ENCODE measurements around the gene AMBP.

AMBP gene

DNA sequence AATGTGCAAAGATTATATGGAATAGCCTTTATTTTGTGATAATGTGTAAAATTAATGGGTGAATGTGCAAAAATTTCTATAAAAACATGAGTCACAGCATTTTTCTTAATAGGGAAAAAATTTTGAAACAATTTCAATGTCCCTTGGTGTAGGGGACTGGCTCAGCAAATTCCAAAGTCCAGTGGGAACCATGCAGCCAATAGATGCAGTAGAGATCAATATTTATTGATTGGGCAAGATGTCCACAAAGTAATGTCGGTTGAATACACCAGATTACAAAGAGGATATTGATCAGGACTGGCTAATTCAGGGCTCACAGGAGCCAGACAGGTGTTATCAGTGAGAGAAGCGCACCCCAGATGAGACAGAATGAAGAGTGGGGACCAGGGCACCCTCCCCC, 62.5 kb downstream of the AMBP start:
- FAIRE-seq: no peak

DNA sequence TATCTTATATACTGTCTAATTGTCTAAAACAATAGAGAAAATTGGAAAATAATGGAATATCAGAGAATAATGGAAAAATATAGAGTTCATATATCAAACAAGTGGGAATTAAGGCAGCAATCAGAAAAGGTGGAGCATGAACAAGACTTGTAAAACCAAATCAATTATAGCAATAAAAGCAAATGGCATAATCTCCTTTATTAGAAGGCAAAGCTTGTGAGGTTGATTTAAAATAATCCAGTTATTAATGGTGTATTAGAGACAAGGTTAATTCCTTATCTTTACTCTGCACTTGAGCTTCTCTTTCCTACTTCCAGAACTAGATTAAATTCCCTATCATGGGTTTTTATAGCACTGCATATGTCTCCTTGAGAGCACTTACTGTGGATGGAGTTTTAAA, 64.1 kb downstream of the AMBP start:
- no peak for DNase-seq (ENCODE audit: insufficient read length, low spot score)
- FAIRE-seq: no peak

More for the DNA sequence above, 62.5 kb downstream of the AMBP start:
- DNase-seq (ENCODE audit: insufficient read length, low spot score): no peak

DNA sequence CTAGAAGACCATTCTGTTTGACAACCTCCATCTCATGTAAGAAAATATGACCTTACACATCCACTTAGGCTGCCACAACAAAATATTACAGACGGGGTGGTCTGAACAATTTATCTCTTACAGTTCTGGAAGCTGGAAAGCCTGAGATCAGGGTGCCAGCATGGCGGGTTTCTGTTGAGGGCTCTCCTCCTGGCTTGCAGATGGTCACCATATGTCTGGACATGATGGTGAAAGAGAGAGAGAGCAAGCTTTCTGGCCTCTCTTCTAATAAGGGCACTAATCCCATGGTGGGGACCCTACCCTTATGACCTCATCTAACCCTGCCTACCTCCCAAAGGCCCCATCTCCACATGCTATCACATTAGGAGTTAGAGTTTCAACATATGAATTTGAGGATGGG, 66.0 kb downstream of the AMBP start:
- DNase-seq (ENCODE audit: insufficient read length, low spot score) (no peak), FAIRE-seq (no peak)

DNA sequence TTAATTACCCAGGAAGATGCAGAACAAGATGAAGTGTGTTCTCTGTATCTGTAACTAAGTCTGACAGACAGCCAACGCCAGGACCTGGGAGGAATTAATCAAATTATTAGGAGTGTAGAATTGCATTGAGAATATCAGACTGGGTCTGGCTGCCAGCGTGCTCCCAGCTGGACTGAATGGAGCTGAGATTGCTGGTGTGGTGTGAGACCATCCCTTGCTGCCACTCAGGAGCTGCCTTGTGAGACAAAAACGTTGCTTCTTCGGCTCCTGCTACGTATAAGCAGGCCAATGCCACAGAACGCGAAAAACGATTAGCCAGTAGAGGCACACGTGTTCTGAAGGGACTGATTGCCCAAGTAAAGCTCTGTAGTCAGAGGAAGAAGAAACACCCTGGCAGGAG, 66.8 kb downstream of the AMBP start:
- FAIRE-seq: no peak

More for the DNA sequence above, 66.8 kb downstream of the AMBP start:
- no peak for DNase-seq (ENCODE audit: insufficient read length, low spot score)
